Calu3 (cell line): ENCODE measurements around the gene ARHGDIA. TPM values are rescaled to one million over a fixed set of nuclear protein-coding genes. Genes with fewer than 3 reads are reported as not detected.

Experiments used
- BruUV-seq: library from RNA; stranded (reverse); fragments of 400-500 nt; replicated peaks from 2 replicates; lab custom pipeline; 2021; lab: Mats Ljungman, UMichigan
- CTCF ChIA-PET: fragments of 300-600 bp; sonication (Branson Sonifier 250); formaldehyde crosslinking; loops from one replicate; lab custom pipeline; 2022; ENCODE audit warnings: antibody characterized with exemption; lab: Charles Lee
- DNase-seq: peaks from one replicate; pipeline ENCODE4 v3.0.0; 2022
- H3K27ac Mint-ChIP-seq: one replicate; pipeline ENCODE4 v1.8.0; 2022; ENCODE audit warnings: mixed read lengths; ENCODE audit not compliant: unreplicated experiment
- H3K27me3 Mint-ChIP-seq: one replicate; pipeline ENCODE4 v1.8.0; 2022; ENCODE audit warnings: mixed read lengths; ENCODE audit not compliant: unreplicated experiment
- H3K36me3 Mint-ChIP-seq: one replicate; pipeline ENCODE4 v1.8.0; 2022; ENCODE audit warnings: mild to moderate bottlenecking, moderate library complexity, mixed read lengths; ENCODE audit not compliant: insufficient read depth, unreplicated experiment
- H3K4me1 Mint-ChIP-seq: one replicate; pipeline ENCODE4 v1.8.0; 2022; ENCODE audit warnings: mild to moderate bottlenecking, low read depth, mixed read lengths; ENCODE audit not compliant: unreplicated experiment
- H3K4me3 Mint-ChIP-seq: one replicate; pipeline ENCODE4 v1.8.0; 2022; ENCODE audit warnings: mild to moderate bottlenecking, low read depth, moderate library complexity, mixed read lengths; ENCODE audit not compliant: unreplicated experiment
- H3K9me3 Mint-ChIP-seq: one replicate; pipeline ENCODE4 v1.8.0; 2022; ENCODE audit warnings: low read depth, mixed read lengths; ENCODE audit not compliant: unreplicated experiment
- CTCF ChIP-seq: fragments of 200-600 bp; IDR thresholded peaks from one replicate; pipeline ENCODE4 v1.8.0; 2022; ENCODE audit warnings: antibody characterized with exemption; ENCODE audit not compliant: unreplicated experiment
- intact Hi-C: fragments of 100-400 bp; cut with micrococcal nuclease; formaldehyde crosslinking; loops from one replicate; pipeline ENCODE4 v1.10.0; 2022; ENCODE audit not compliant: unreplicated experiment
- total RNA-seq: library from RNA; stranded (reverse); gene quantifications from 2 replicates; pipeline ENCODE4 v1.2.3, GENCODE V29; 2022

The ARHGDIA gene
- total RNA-seq, 1 experiment from 2014 or later, result 273 TPM

- Mint-ChIP-seq H3K9me3 (no peaks in the 10 kb centered on the region), H3K27ac (no peak overlapping the region), H3K36me3 (no peaks in the 10 kb centered on the region), H3K27me3 (no peaks in the 10 kb centered on the region), H3K4me3 (no peak overlapping the region), H3K4me1 (peaks cover 17% of the 10 kb centered on the region)
- no peak for TF ChIP-seq CTCF
- intact Hi-C loops, result no loop called here
- DNase-seq, result no peak
- CTCF ChIA-PET, result interaction anchor here (0.6 to 1.2 kb wide), 2 partner anchors 10 to 971 kb away, joined by 4 read pairs; no protein-coding TSS in a partner anchor
- no TSS peak for BruUV-seq
These were observed 46.5 kb downstream of the ARHGDIA start for GRCh38 chr17:81824595-81824994.

GRCh38 chr17:81823820-81824550 is 47.2 kb downstream of the ARHGDIA start:
- intact Hi-C loops, result no loop called here
- no TSS peak for BruUV-seq
- CTCF ChIA-PET, result no interaction called here

DNA sequence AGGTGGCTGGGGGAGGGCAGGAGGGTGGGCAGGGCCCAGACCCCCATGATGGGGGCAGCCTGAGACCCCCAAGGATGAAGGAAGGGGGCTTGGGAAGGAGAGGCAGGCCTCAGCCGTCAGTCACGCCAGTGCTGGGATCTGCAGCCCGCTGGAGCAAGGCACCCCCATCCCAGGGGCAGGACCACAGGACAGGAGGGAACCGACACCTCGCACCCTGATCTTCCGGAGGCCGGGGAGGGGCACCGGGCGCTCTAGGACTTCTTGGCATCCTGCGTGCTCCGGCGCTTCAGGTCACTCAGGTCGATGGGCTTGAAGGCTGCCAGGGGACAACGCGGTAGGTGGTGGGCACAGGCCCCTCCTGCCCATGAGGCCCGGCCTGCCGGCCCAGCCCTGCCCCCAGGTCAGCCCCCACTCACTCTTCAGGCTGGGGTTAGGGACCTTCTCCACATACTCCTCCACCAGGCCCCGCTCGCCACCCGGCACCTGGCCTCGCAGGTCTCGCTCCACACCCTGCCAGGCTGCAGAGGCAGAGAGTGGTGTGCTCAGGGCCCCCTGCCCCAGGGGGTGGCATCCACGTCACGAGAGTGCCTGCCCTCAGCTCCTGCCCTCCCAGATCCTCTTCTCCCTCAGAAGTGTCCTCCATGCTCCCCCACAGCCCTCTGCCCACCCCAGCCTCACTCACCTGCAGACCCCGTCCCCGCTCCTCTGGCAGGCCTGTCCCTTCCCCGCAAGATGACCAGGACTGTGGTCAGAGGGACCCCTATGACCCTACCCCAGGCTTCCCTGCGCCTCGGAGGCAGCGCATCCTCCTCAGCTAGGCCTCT is 47.9 kb downstream of the ARHGDIA start:
- no peak for DNase-seq
- TF ChIP-seq CTCF, result no peak
- intact Hi-C loops, result no loop called here
- BruUV-seq, result no TSS peak
- Mint-ChIP-seq H3K4me3 (no peak overlapping the region), H3K9me3 (no peaks in the 10 kb centered on the region), H3K36me3 (no peaks in the 10 kb centered on the region), H3K4me1 (peaks cover 11% of the 10 kb centered on the region), H3K27me3 (peaks cover under 1% of the 10 kb centered on the region), H3K27ac (no peak overlapping the region)
- CTCF ChIA-PET, result no interaction called here

More at GRCh38 chr17:81823820-81824550, 47.2 kb downstream of the ARHGDIA start:
- Mint-ChIP-seq H3K9me3 (no peaks in the 10 kb centered on the region), H3K4me1 (peaks cover 17% of the 10 kb centered on the region), H3K4me3 (no peak overlapping the region), H3K27me3 (no peaks in the 10 kb centered on the region), H3K27ac (no peak overlapping the region), H3K36me3 (no peaks in the 10 kb centered on the region)
- no peak for TF ChIP-seq CTCF
- DNase-seq, result no peak

GRCh38 chr17:81822312-81822637 is 48.9 kb downstream of the ARHGDIA start:
- Mint-ChIP-seq H3K27ac (no peak overlapping the region), H3K4me3 (no peak overlapping the region), H3K36me3 (no peaks in the 10 kb centered on the region), H3K27me3 (peaks cover 10% of the 10 kb centered on the region), H3K4me1 (peaks cover 9% of the 10 kb centered on the region), H3K9me3 (no peaks in the 10 kb centered on the region)
- no peak for TF ChIP-seq CTCF
- no TSS peak for BruUV-seq
- no peak for DNase-seq
- intact Hi-C loops, result no loop called here
- CTCF ChIA-PET, result interaction anchor here (0.7 to 1.3 kb wide), 5 partner anchors 15 to 108 kb away, joined by 3 to 7 read pairs (median 5); partner anchors contain the start of gene PCYT2
